ENCODE results near the gene CSAD.
"Not testable (repeated sequence)": the region's sequence is repeated elsewhere in the genome, so short reads cannot be mapped to it uniquely, and the experiment has no call there.

CSAD gene

GRCh38 chr12:53131844-53132243, 48.9 kb downstream of the CSAD start:
- DNase-seq = no peak

GRCh38 chr12:53128780-53129569, 51.8 kb downstream of the CSAD start:
- DNase-seq = no peak

GRCh38 chr12:53127169-53127568, 53.6 kb downstream of the CSAD start:
- no peak for DNase-seq

- DNase-seq = no peak
Measured at GRCh38 chr12:53124352-53124723, 56.4 kb downstream of the CSAD start.

- no peak for DNase-seq
Measured at GRCh38 chr12:53123578-53124351, 57.0 kb downstream of the CSAD start.

GRCh38 chr12:53122961-53123468, 57.7 kb downstream of the CSAD start:
- no peak for DNase-seq

- no peak for DNase-seq
Measured at GRCh38 chr12:53120685-53121525, 59.8 kb downstream of the CSAD start.

GRCh38 chr12:53118751-53119300, 61.9 kb downstream of the CSAD start:
- no peak for DNase-seq

- no peak for DNase-seq
Measured at GRCh38 chr12:53115891-53116648, 64.7 kb downstream of the CSAD start.

- no peak for DNase-seq
Measured at GRCh38 chr12:53115112-53115890, 65.4 kb downstream of the CSAD start.

GRCh38 chr12:53113951-53114350, 66.8 kb downstream of the CSAD start:
- no peak for DNase-seq

- peak in 1 of 2 experiments; percentile 24 for DNase-seq
Measured at GRCh38 chr12:53113136-53113705, 67.5 kb downstream of the CSAD start.

- DNase-seq = not testable (repeated sequence)
Measured at GRCh38 chr12:53112431-53112830, 68.3 kb downstream of the CSAD start.
